Measurements from ENCODE around the gene CFAP119. TPM values are rescaled to one million over a fixed set of nuclear protein-coding genes. Genes with fewer than 3 reads are reported as not detected.
A peak's percentile ranks its signal among the peaks of the same experiment; 100 is the strongest.

Gene CFAP119
- total and polyA plus RNA-seq, 2 of the 8 experiments (the other 6 are each of a cell fraction or from before 2014, with no cell fraction given), result 5.6 to 6.0 TPM

- no peak overlapping the region for H2AFZ ChIP-seq (ENCODE audit: low read length)
- H2AK5ac ChIP-seq (ENCODE audit: low read depth, low read length), result no peak overlapping the region
- no peak overlapping the region; the same call in 1 of the 2 replicates for H2BK5ac ChIP-seq (ENCODE audit: low read depth, low read length)
- H2BK20ac ChIP-seq (ENCODE audit: low read length), result no peak overlapping the region
- H4K8ac ChIP-seq (ENCODE audit: extremely low read depth, insufficient read depth, low read length), result peak overlapping the region; percentile 62; the same call in 1 of the 2 replicates
- DNase-seq (ENCODE audit: low read depth in 1 of 2, low spot score in 2 of 2) (no peak), FAIRE-seq (no peak)
- WGBS, 2 experiments (ENCODE audit: extremely low coverage in 1 of 2, insufficient coverage in 1 of 2, insufficient read length in 1 of 2, insufficient replicate concordance in 2 of 2, low coverage in 1 of 2, low lambda C conversion rate in 2 of 2, missing lambda C conversion rate in 1 of 2), result 80% methylated on average over 15 of the region's 15 CpGs; no CpG with 5 or more reads in 1 of the 2 experiments
- no peak overlapping the region for H2BK12ac ChIP-seq (ENCODE audit: low read depth, low read length)
- H3K36me3 ChIP-seq (ENCODE audit: control insufficient read depth in 2 of 4, insufficient read depth in 4 of 4, low read length in 3 of 4), result peaks cover 28 to 51% (median 42%) of the 10 kb centered on the region in 4 experiments
- peak overlapping the region in 3 of 4 experiments; percentile 87 to 89 (median 89); a peak in 6 of 7 replicates for H3K9ac ChIP-seq (replicated peaks in 1 of 4; ENCODE audit: extremely low read depth in 1 of 4, low read depth in 3 of 4, low read length in 3 of 4)
- H3K18ac ChIP-seq (ENCODE audit: extremely low read depth, low read length), result no peak overlapping the region
- H4K20me1 ChIP-seq (replicated peaks in 1 of 2; ENCODE audit: control insufficient read depth in 1 of 2, insufficient read depth in 2 of 2, low read length in 2 of 2), result peaks cover 6 to 7% of the 10 kb centered on the region in 2 experiments
- H3K14ac ChIP-seq (ENCODE audit: insufficient read length), result no peak overlapping the region
- H2BK120ac ChIP-seq (replicated peaks; ENCODE audit: low read depth, low read length), result no peak overlapping the region
- peaks cover 4 to 20% of the 10 kb centered on the region in 2 experiments; a peak in 2 of 4 replicates for H3K79me2 ChIP-seq (ENCODE audit: control insufficient read depth in 1 of 2, insufficient read depth in 2 of 2, low read length in 2 of 2)
- H3K4me3 ChIP-seq (ENCODE audit: extremely low read depth in 1 of 4, insufficient read depth in 2 of 4, low read depth in 3 of 4, low read length in 4 of 4), result peak overlapping the region; percentile 80 to 97 (median 92); a peak in 7 of 8 replicates
- POLR2A ChIA-PET (ENCODE audit: partially characterized antibody), result interaction anchor here (1.3 to 9.0 kb wide), 5 partner anchors 12 to 20 kb away, joined by 3 to 92 read pairs (median 14); partner anchors contain the start of gene PHKG2
- 0 out of 2 replicates have a peak overlapping the region, but pooled peaks have one; percentile 88 for H3K27ac ChIP-seq (ENCODE audit: low read depth, low read length)
- H3K79me1 ChIP-seq (ENCODE audit: low read depth, low read length), result peaks cover 3% of the 10 kb centered on the region; the same call in 1 of the 2 replicates
- H3K4me1 ChIP-seq (replicated peaks in 1 of 4; ENCODE audit: control insufficient read depth in 3 of 4, insufficient read depth in 4 of 4, low read length in 3 of 4), result peaks cover 0 to 11% (median 2%) of the 10 kb centered on the region in 4 experiments; a peak in 4 of 7 replicates
- H3K9me3 ChIP-seq (ENCODE audit: insufficient read depth in 2 of 2, low read depth in 1 of 2, low read length in 1 of 2), result no peaks in the 10 kb centered on the region
- H3K23ac ChIP-seq (ENCODE audit: insufficient read length), result no peak overlapping the region
- H2BK15ac ChIP-seq (ENCODE audit: low read length), result no peak overlapping the region
- H3K4ac ChIP-seq (replicated peaks; ENCODE audit: insufficient read length, low read depth, low read length), result no peak overlapping the region
- peaks cover 14% of the 10 kb centered on the region for H3K23me2 ChIP-seq (ENCODE audit: low read depth, low read length)
- H4K5ac ChIP-seq (ENCODE audit: insufficient read length, low read depth, low read length), result no peak overlapping the region
- no peak overlapping the region for H3K56ac ChIP-seq (replicated peaks; ENCODE audit: insufficient read length, low read depth, low read length)
- no peaks in the 10 kb centered on the region; a peak in 1 of 7 replicates for H3K27me3 ChIP-seq (replicated peaks in 1 of 4; ENCODE audit: control insufficient read depth in 3 of 4, extremely low read depth in 1 of 4, insufficient read depth in 3 of 4, low read length in 3 of 4)
- peak overlapping the region; percentile 68 to 94 for H3K4me2 ChIP-seq (ENCODE audit: insufficient read depth in 1 of 2, low read depth in 2 of 2, low read length in 2 of 2)
- CTCF ChIA-PET (ENCODE audit: partially characterized antibody), result interaction anchor here (1.4 to 1.8 kb wide), 2 partner anchors 12 to 15 kb away, joined by 4 to 7 read pairs; no protein-coding TSS in a partner anchor
- no peak overlapping the region for H4K91ac ChIP-seq (replicated peaks; ENCODE audit: insufficient read length, low read length)
- TF ChIP-seq POU5F1 (IDR thresholded peaks at IDR 0.05; ENCODE audit: low read depth, low read length), result no peak
- no peak for TF ChIP-seq CHD2 (IDR thresholded peaks at IDR 0.05; ENCODE audit: low read length)
- no peak for TF ChIP-seq GTF2F1 (IDR thresholded peaks at IDR 0.05; ENCODE audit: borderline replicate concordance, low read depth, low read length)
- TF ChIP-seq, protein P1, sequence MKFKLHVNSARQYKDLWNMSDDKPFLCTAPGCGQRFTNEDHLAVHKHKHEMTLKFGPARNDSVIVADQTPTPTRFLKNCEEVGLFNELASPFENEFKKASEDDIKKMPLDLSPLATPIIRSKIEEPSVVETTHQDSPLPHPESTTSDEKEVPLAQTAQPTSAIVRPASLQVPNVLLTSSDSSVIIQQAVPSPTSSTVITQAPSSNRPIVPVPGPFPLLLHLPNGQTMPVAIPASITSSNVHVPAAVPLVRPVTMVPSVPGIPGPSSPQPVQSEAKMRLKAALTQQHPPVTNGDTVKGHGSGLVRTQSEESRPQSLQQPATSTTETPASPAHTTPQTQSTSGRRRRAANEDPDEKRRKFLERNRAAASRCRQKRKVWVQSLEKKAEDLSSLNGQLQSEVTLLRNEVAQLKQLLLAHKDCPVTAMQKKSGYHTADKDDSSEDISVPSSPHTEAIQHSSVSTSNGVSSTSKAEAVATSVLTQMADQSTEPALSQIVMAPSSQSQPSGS (IDR thresholded peaks at IDR 0.05; ENCODE audit: low read length), result no peak
- no peak for TF ChIP-seq HDAC2 (IDR thresholded peaks at IDR 0.05; ENCODE audit: borderline replicate concordance in 1 of 2, low read depth in 2 of 2, low read length in 2 of 2)
- TF ChIP-seq RFX5 (IDR thresholded peaks at IDR 0.05; ENCODE audit: borderline replicate concordance, low read depth, low read length), result no peak
- TF ChIP-seq JUND (IDR thresholded peaks at IDR 0.05; ENCODE audit: low read length), result no peak
- no peak for TF ChIP-seq E2F6 (IDR thresholded peaks at IDR 0.05)
These were observed 1.3 kb upstream of the CFAP119 start for GRCh38 chr16:30762991-30763725.

Measured in H1 (cell line).